ENCODE results near the gene FAM53A.

FAM53A gene

GRCh38 chr4:1683736-1684505 is at the start of gene FAM53A:
FAM53A (minus strand) TSS chr4:1684313; CDS start chr4:1668741, 15,572 bp downstream.
- peak; percentile 6 to 86 for DNase-seq (ENCODE audit: low read depth in 2 of 2)

GRCh38 chr4:1732911-1733310 is 48.8 kb upstream of the FAM53A start:
- no peak for DNase-seq (ENCODE audit: low read depth in 2 of 2)

- DNase-seq (ENCODE audit: low read depth in 2 of 2) = no peak
Measured at GRCh38 chr4:1731180-1731579, 47.1 kb upstream of the FAM53A start.

- DNase-seq (ENCODE audit: low read depth in 2 of 2) = no peak
Measured at GRCh38 chr4:1730532-1731135, 46.5 kb upstream of the FAM53A start.

GRCh38 chr4:1728061-1728980 is 44.2 kb upstream of the FAM53A start:
- no peak for DNase-seq (ENCODE audit: low read depth in 2 of 2)

GRCh38 chr4:1727117-1728031 is 43.3 kb upstream of the FAM53A start:
- no peak for DNase-seq (ENCODE audit: low read depth in 2 of 2)

GRCh38 chr4:1726146-1726934 is 42.2 kb upstream of the FAM53A start:
- DNase-seq (ENCODE audit: low read depth in 2 of 2) = peak; percentile 79 to 93

GRCh38 chr4:1725521-1725920 is 41.4 kb upstream of the FAM53A start:
- DNase-seq (ENCODE audit: low read depth in 2 of 2) = no peak

- no peak for DNase-seq (ENCODE audit: low read depth in 2 of 2)
Measured at GRCh38 chr4:1723131-1723801, 39.2 kb upstream of the FAM53A start.

GRCh38 chr4:1722551-1723118 is 38.5 kb upstream of the FAM53A start:
- DNase-seq (ENCODE audit: low read depth in 2 of 2) = no peak

GRCh38 chr4:1721666-1722550 is 37.8 kb upstream of the FAM53A start:
- DNase-seq (ENCODE audit: low read depth in 2 of 2) = no peak

GRCh38 chr4:1721003-1721665 is 37.0 kb upstream of the FAM53A start, which contains the start of the genes TACC3 and TMEM129:
TACC3 (plus strand) TSS chr4:1721521; CDS start chr4:1723422, 1,901 bp downstream.
TMEM129 (minus strand) TSS chr4:1721323; CDS start chr4:1720837, 486 bp downstream.
- DNase-seq (ENCODE audit: low read depth in 2 of 2) = peak; percentile 81 to 88

- DNase-seq (ENCODE audit: low read depth in 2 of 2) = no peak
Measured at GRCh38 chr4:1720163-1720983, 36.3 kb upstream of the FAM53A start.

- no peak for DNase-seq (ENCODE audit: low read depth in 2 of 2)
Measured at GRCh38 chr4:1718095-1718850, 34.2 kb upstream of the FAM53A start.

GRCh38 chr4:1717129-1718094 is 33.3 kb upstream of the FAM53A start:
- DNase-seq (ENCODE audit: low read depth in 2 of 2) = no peak

Measured in stimulated activated CD4-positive, alpha-beta T cell treated with anti-CD3 and anti-CD28 coated beads, Interleukin-1b, Interleukin-23, amount 100 ng/mL, for 1 hour (primary cell).